ENCODE results near the gene NCKAP5. TPM values are rescaled to one million over a fixed set of nuclear protein-coding genes. Genes with fewer than 3 reads are reported as not detected.
"Not testable (repeated sequence)": the region's sequence is repeated elsewhere in the genome, so short reads cannot be mapped to it uniquely, and the experiment has no call there.

The NCKAP5 gene
- total RNA-seq, 1 experiment from 2014 or later, result 8.5 TPM

- in situ Hi-C loops (cut with HindIII; ENCODE audit: low pct_unique_long_range_greater_than_20kb, low sequenced_read_pairs), result no loop called here
- DNase-seq (ENCODE audit: low read depth, low spot score), result peak; percentile 94
Observed at GRCh38 chr2:133252780-133253355, 315.4 kb downstream of the NCKAP5 start.

GRCh38 chr2:133249362-133249761 is 318.9 kb downstream of the NCKAP5 start:
- no peak for DNase-seq (ENCODE audit: low read depth, low spot score)
- in situ Hi-C loops (cut with HindIII; ENCODE audit: low pct_unique_long_range_greater_than_20kb, low sequenced_read_pairs), result no loop called here

GRCh38 chr2:133248264-133248663 is 320.0 kb downstream of the NCKAP5 start:
- in situ Hi-C loops (cut with HindIII; ENCODE audit: low pct_unique_long_range_greater_than_20kb, low sequenced_read_pairs), result no loop called here
- no peak for DNase-seq (ENCODE audit: low read depth, low spot score)

- DNase-seq (ENCODE audit: low read depth, low spot score), result peak; percentile 45
- in situ Hi-C loops (cut with HindIII; ENCODE audit: low pct_unique_long_range_greater_than_20kb, low sequenced_read_pairs), result no loop called here
Observed at GRCh38 chr2:133247631-133248030, 320.6 kb downstream of the NCKAP5 start.

- in situ Hi-C loops (cut with HindIII; ENCODE audit: low pct_unique_long_range_greater_than_20kb, low sequenced_read_pairs), result no loop called here
- DNase-seq (ENCODE audit: low read depth, low spot score), result no peak
Observed at GRCh38 chr2:133241224-133241571, 327.1 kb downstream of the NCKAP5 start.

- in situ Hi-C loops (cut with HindIII; ENCODE audit: low pct_unique_long_range_greater_than_20kb, low sequenced_read_pairs), result no loop called here
- peak; percentile 32 for DNase-seq (ENCODE audit: low read depth, low spot score)
Observed at GRCh38 chr2:133240491-133241223, 327.6 kb downstream of the NCKAP5 start.

GRCh38 chr2:133235968-133236367 is 332.3 kb downstream of the NCKAP5 start:
- DNase-seq (ENCODE audit: low read depth, low spot score), result no peak

GRCh38 chr2:133232556-133232955 is 335.7 kb downstream of the NCKAP5 start:
- in situ Hi-C loops (cut with HindIII; ENCODE audit: low pct_unique_long_range_greater_than_20kb, low sequenced_read_pairs), result no loop called here
- no peak for DNase-seq (ENCODE audit: low read depth, low spot score)

More at GRCh38 chr2:133235968-133236367, 332.3 kb downstream of the NCKAP5 start:
- in situ Hi-C loops (cut with HindIII; ENCODE audit: low pct_unique_long_range_greater_than_20kb, low sequenced_read_pairs), result no loop called here

GRCh38 chr2:133231264-133231663 is 337.0 kb downstream of the NCKAP5 start:
- in situ Hi-C loops (cut with HindIII; ENCODE audit: low pct_unique_long_range_greater_than_20kb, low sequenced_read_pairs), result no loop called here
- DNase-seq (ENCODE audit: low read depth, low spot score), result no peak

GRCh38 chr2:133229974-133230373 is 338.3 kb downstream of the NCKAP5 start:
- DNase-seq (ENCODE audit: low read depth, low spot score), result no peak
- in situ Hi-C loops (cut with HindIII; ENCODE audit: low pct_unique_long_range_greater_than_20kb, low sequenced_read_pairs), result no loop called here

GRCh38 chr2:133223226-133223625 is 345.0 kb downstream of the NCKAP5 start:
- in situ Hi-C loops (cut with HindIII; ENCODE audit: low pct_unique_long_range_greater_than_20kb, low sequenced_read_pairs), result no loop called here

GRCh38 chr2:133221398-133221797 is 346.9 kb downstream of the NCKAP5 start:
- in situ Hi-C loops (cut with HindIII; ENCODE audit: low pct_unique_long_range_greater_than_20kb, low sequenced_read_pairs), result no loop called here
- no peak for DNase-seq (ENCODE audit: low read depth, low spot score)

More at GRCh38 chr2:133223226-133223625, 345.0 kb downstream of the NCKAP5 start:
- no peak for DNase-seq (ENCODE audit: low read depth, low spot score)

- DNase-seq (ENCODE audit: low read depth, low spot score), result no peak
- in situ Hi-C loops (cut with HindIII; ENCODE audit: low pct_unique_long_range_greater_than_20kb, low sequenced_read_pairs), result no loop called here
Observed at GRCh38 chr2:133218204-133218603, 350.1 kb downstream of the NCKAP5 start.

- DNase-seq (ENCODE audit: low read depth, low spot score), result no peak
- in situ Hi-C loops (cut with HindIII; ENCODE audit: low pct_unique_long_range_greater_than_20kb, low sequenced_read_pairs), result no loop called here
Observed at GRCh38 chr2:133215477-133215876, 352.8 kb downstream of the NCKAP5 start.

GRCh38 chr2:133213651-133214050 is 354.6 kb downstream of the NCKAP5 start:
- in situ Hi-C loops (cut with HindIII; ENCODE audit: low pct_unique_long_range_greater_than_20kb, low sequenced_read_pairs), result no loop called here
- DNase-seq (ENCODE audit: low read depth, low spot score), result no peak

GRCh38 chr2:133209325-133209724 is 358.9 kb downstream of the NCKAP5 start:
- in situ Hi-C loops (cut with HindIII; ENCODE audit: low pct_unique_long_range_greater_than_20kb, low sequenced_read_pairs), result no loop called here
- no peak for DNase-seq (ENCODE audit: low read depth, low spot score)

- in situ Hi-C loops (cut with HindIII; ENCODE audit: low pct_unique_long_range_greater_than_20kb, low sequenced_read_pairs); DNase-seq (ENCODE audit: low read depth, low spot score): not testable (repeated sequence)
Observed at GRCh38 chr2:133206666-133207065, 361.6 kb downstream of the NCKAP5 start.

GRCh38 chr2:133204421-133204820 is 363.8 kb downstream of the NCKAP5 start:
- in situ Hi-C loops (cut with HindIII; ENCODE audit: low pct_unique_long_range_greater_than_20kb, low sequenced_read_pairs), result no loop called here

GRCh38 chr2:133200684-133201421 is 367.4 kb downstream of the NCKAP5 start:
- DNase-seq (ENCODE audit: low read depth, low spot score), result peak; percentile 49

More at GRCh38 chr2:133204421-133204820, 363.8 kb downstream of the NCKAP5 start:
- DNase-seq (ENCODE audit: low read depth, low spot score), result no peak

More at GRCh38 chr2:133200684-133201421, 367.4 kb downstream of the NCKAP5 start:
- in situ Hi-C loops (cut with HindIII; ENCODE audit: low pct_unique_long_range_greater_than_20kb, low sequenced_read_pairs), result no loop called here
